ENCODE measurements around the gene NMRK1. TPM values are rescaled to one million over a fixed set of nuclear protein-coding genes. Genes with fewer than 3 reads are reported as not detected.

NMRK1 gene
- total and polyA plus RNA-seq, 2 of the 13 experiments (the other 11 are each of a cell fraction or from before 2014, with no cell fraction given), result 9.1 to 12.9 TPM

DNA sequence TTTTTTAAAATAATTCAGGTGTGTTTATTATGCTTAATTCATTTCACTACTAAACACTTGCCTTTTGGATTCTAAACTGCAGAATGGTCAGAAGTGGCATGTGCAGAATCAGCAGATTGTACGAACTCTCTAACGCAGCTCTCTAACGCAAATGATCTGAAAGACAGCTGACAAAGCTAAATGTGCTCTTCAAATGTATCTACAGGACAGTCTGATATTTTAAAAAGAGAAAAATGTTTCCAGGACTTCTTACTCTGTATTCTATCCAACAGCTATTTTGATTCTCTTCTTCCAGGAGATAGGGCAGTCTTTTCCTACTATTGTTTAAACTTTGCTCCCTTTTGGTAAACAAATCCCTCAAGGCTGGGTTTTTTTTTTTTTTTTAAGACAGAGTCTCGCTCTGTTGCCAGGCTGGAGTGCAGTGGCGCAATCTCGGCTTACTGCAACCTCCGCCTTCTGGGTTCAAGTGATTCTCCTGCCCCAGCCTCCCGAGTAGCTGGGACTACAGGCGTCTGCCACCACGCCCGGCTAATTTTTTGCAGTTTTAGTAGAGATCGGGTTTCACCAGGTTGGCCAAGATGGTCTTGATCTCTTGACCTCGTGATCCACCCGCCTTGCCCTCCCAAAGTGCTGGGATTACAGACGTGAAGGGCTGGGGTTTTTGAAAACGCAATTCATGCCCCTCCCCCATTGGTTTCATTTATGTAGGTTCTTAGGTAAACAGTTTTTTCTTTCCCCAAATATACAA, 1.2 kb downstream of the NMRK1 start (continued):
- TF ChIP-seq NFYC (CRISPR knock-in tag; IDR thresholded peaks at IDR 0.05) (no peak), JUN (CRISPR knock-in tag; IDR thresholded peaks at IDR 0.05) (no peak), XRCC5 (optimal IDR thresholded peaks at IDR 0.05; ENCODE audit: low read length) (no peak), ZNF431 (CRISPR knock-in tag; IDR thresholded peaks at IDR 0.05; ENCODE audit: borderline replicate concordance, low read depth) (no peak), HMG20B (CRISPR knock-in tag; conservative IDR thresholded peaks at IDR 0.05) (no peak), JDP2 (CRISPR knock-in tag; IDR thresholded peaks at IDR 0.05; ENCODE audit: borderline replicate concordance) (no peak), ZNF263 (CRISPR knock-in tag; IDR thresholded peaks at IDR 0.05) (no peak), HCFC1 (IDR thresholded peaks at IDR 0.05; ENCODE audit: low read depth, low read length) (no peak), HDAC1 (CRISPR knock-in tag; IDR thresholded peaks at IDR 0.05) (no peak; the same call in 1 of the 2 replicates), KLF13 (CRISPR knock-in tag; IDR thresholded peaks at IDR 0.05) (no peak), ZNF550 (CRISPR knock-in tag; IDR thresholded peaks at IDR 0.05; ENCODE audit: borderline replicate concordance) (no peak), ZBTB1 (CRISPR knock-in tag; IDR thresholded peaks at IDR 0.05; ENCODE audit: borderline replicate concordance) (no peak), ZNF83 (CRISPR knock-in tag; IDR thresholded peaks at IDR 0.05; ENCODE audit: borderline replicate concordance) (no peak)
- TF ChIP-seq, protein P1, sequence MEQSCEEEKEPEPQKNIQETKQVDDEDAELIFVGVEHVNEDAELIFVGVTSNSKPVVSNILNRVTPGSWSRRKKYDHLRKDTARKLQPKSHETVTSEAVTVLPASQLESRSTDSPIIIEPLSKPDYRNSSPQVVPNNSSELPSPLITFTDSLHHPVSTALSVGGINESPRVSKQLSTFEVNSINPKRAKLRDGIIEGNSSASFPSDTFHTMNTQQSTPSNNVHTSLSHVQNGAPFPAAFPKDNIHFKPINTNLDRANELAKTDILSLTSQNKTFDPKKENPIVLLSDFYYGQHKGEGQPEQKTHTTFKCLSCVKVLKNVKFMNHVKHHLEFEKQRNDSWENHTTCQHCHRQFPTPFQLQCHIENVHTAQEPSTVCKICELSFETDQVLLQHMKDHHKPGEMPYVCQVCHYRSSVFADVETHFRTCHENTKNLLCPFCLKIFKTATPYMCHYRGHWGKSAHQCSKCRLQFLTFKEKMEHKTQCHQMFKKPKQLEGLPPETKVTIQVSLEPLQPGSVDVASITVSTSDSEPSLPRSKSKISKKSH (CRISPR knock-in tag; IDR thresholded peaks at IDR 0.05; ENCODE audit: borderline replicate concordance), result no peak
- TF ChIP-seq, protein P2, sequence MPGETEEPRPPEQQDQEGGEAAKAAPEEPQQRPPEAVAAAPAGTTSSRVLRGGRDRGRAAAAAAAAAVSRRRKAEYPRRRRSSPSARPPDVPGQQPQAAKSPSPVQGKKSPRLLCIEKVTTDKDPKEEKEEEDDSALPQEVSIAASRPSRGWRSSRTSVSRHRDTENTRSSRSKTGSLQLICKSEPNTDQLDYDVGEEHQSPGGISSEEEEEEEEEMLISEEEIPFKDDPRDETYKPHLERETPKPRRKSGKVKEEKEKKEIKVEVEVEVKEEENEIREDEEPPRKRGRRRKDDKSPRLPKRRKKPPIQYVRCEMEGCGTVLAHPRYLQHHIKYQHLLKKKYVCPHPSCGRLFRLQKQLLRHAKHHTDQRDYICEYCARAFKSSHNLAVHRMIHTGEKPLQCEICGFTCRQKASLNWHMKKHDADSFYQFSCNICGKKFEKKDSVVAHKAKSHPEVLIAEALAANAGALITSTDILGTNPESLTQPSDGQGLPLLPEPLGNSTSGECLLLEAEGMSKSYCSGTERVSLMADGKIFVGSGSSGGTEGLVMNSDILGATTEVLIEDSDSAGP (CRISPR knock-in tag; IDR thresholded peaks at IDR 0.05; ENCODE audit: borderline replicate concordance), result no peak
- TF ChIP-seq, protein P3, sequence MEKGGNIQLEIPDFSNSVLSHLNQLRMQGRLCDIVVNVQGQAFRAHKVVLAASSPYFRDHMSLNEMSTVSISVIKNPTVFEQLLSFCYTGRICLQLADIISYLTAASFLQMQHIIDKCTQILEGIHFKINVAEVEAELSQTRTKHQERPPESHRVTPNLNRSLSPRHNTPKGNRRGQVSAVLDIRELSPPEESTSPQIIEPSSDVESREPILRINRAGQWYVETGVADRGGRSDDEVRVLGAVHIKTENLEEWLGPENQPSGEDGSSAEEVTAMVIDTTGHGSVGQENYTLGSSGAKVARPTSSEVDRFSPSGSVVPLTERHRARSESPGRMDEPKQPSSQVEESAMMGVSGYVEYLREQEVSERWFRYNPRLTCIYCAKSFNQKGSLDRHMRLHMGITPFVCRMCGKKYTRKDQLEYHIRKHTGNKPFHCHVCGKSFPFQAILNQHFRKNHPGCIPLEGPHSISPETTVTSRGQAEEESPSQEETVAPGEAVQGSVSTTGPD (CRISPR knock-in tag; IDR thresholded peaks at IDR 0.05), result no peak
- TF ChIP-seq, protein P4, sequence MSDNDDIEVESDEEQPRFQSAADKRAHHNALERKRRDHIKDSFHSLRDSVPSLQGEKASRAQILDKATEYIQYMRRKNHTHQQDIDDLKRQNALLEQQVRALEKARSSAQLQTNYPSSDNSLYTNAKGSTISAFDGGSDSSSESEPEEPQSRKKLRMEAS (IDR thresholded peaks at IDR 0.05), result no peak
- TF ChIP-seq, protein P5, sequence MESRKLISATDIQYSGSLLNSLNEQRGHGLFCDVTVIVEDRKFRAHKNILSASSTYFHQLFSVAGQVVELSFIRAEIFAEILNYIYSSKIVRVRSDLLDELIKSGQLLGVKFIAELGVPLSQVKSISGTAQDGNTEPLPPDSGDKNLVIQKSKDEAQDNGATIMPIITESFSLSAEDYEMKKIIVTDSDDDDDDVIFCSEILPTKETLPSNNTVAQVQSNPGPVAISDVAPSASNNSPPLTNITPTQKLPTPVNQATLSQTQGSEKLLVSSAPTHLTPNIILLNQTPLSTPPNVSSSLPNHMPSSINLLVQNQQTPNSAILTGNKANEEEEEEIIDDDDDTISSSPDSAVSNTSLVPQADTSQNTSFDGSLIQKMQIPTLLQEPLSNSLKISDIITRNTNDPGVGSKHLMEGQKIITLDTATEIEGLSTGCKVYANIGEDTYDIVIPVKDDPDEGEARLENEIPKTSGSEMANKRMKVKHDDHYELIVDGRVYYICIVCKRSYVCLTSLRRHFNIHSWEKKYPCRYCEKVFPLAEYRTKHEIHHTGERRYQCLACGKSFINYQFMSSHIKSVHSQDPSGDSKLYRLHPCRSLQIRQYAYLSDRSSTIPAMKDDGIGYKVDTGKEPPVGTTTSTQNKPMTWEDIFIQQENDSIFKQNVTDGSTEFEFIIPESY (CRISPR knock-in tag; IDR thresholded peaks at IDR 0.05), result 0 out of 2 replicates have a peak, but pooled peaks have one; percentile 21
- TF ChIP-seq, protein P6, sequence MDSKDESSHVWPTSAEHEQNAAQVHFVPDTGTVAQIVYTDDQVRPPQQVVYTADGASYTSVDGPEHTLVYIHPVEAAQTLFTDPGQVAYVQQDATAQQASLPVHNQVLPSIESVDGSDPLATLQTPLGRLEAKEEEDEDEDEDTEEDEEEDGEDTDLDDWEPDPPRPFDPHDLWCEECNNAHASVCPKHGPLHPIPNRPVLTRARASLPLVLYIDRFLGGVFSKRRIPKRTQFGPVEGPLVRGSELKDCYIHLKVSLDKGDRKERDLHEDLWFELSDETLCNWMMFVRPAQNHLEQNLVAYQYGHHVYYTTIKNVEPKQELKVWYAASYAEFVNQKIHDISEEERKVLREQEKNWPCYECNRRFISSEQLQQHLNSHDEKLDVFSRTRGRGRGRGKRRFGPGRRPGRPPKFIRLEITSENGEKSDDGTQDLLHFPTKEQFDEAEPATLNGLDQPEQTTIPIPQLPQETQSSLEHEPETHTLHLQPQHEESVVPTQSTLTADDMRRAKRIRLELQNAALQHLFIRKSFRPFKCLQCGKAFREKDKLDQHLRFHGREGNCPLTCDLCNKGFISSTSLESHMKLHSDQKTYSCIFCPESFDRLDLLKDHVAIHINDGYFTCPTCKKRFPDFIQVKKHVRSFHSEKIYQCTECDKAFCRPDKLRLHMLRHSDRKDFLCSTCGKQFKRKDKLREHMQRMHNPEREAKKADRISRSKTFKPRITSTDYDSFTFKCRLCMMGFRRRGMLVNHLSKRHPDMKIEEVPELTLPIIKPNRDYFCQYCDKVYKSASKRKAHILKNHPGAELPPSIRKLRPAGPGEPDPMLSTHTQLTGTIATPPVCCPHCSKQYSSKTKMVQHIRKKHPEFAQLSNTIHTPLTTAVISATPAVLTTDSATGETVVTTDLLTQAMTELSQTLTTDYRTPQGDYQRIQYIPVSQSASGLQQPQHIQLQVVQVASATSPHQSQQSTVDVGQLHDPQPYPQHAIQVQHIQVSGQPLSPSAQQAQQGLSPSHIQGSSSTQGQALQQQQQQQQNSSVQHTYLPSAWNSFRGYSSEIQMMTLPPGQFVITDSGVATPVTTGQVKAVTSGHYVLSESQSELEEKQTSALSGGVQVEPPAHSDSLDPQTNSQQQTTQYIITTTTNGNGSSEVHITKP (CRISPR knock-in tag; IDR thresholded peaks at IDR 0.05; ENCODE audit: low read depth), result no peak

Measured in HepG2 (cell line).